ENCODE data around the gene ZNF766.
"Not testable (repeated sequence)": the region's sequence is repeated elsewhere in the genome, so short reads cannot be mapped to it uniquely, and the experiment has no call there.

Gene ZNF766

GRCh38 chr19:52237771-52238400, 31.5 kb upstream of the ZNF766 start:
- peaks cover 3% of the 10 kb centered on the region; the same call in 1 of the 2 replicates for H3K27me3 ChIP-seq (ENCODE audit: low read depth)
- no peaks in the 10 kb centered on the region for H3K4me1 ChIP-seq
- no peaks in the 10 kb centered on the region for H3K36me3 ChIP-seq (replicated peaks)
- no peaks in the 10 kb centered on the region; the same call in 1 of the 2 replicates for H3K9me3 ChIP-seq
- in situ Hi-C loops (cut with MboI; ENCODE audit: low sequenced_read_pairs) = no loop called here
- peak; percentile 38 to 65 for DNase-seq (ENCODE audit: low spot score in 2 of 2)
- H3K4me3 ChIP-seq = no peak overlapping the region

GRCh38 chr19:52244021-52244420, 25.4 kb upstream of the ZNF766 start:
- Histone ChIP-seq H3K27me3 (ENCODE audit: low read depth) (peaks cover 3% of the 10 kb centered on the region; the same call in 1 of the 2 replicates), H3K9me3 (no peaks in the 10 kb centered on the region; the same call in 1 of the 2 replicates), H3K4me1 (no peaks in the 10 kb centered on the region), H3K4me3 (no peak overlapping the region), H3K36me3 (replicated peaks) (no peaks in the 10 kb centered on the region)
- in situ Hi-C loops (cut with MboI; ENCODE audit: low sequenced_read_pairs) = no loop called here
- DNase-seq (ENCODE audit: low spot score in 2 of 2) = no peak

GRCh38 chr19:52248241-52248640, 21.1 kb upstream of the ZNF766 start:
- Histone ChIP-seq H3K9me3 (no peaks in the 10 kb centered on the region), H3K36me3 (replicated peaks) (no peaks in the 10 kb centered on the region), H3K4me1 (no peaks in the 10 kb centered on the region), H3K27me3 (ENCODE audit: low read depth) (no peaks in the 10 kb centered on the region), H3K4me3 (no peak overlapping the region)
- peak; percentile 21 to 68 for DNase-seq (ENCODE audit: low spot score in 2 of 2)
- in situ Hi-C loops (cut with MboI; ENCODE audit: low sequenced_read_pairs) = no loop called here

GRCh38 chr19:52258426-52258825, 11.0 kb upstream of the ZNF766 start:
- H3K9me3 ChIP-seq = no peaks in the 10 kb centered on the region
- H3K4me1 ChIP-seq = no peaks in the 10 kb centered on the region
- no peaks in the 10 kb centered on the region for H3K27me3 ChIP-seq (ENCODE audit: low read depth)
- no peak overlapping the region for H3K4me3 ChIP-seq
- in situ Hi-C loops (cut with MboI; ENCODE audit: low sequenced_read_pairs) = no loop called here
- DNase-seq (ENCODE audit: low spot score in 2 of 2) = no peak
- no peaks in the 10 kb centered on the region for H3K36me3 ChIP-seq (replicated peaks)

GRCh38 chr19:52265556-52265955, 3.8 kb upstream of the ZNF766 start:
- H3K36me3 ChIP-seq (replicated peaks); in situ Hi-C loops (cut with MboI; ENCODE audit: low sequenced_read_pairs); DNase-seq (ENCODE audit: low spot score in 2 of 2); H3K27me3 ChIP-seq (ENCODE audit: low read depth); H3K4me1 ChIP-seq; H3K9me3 ChIP-seq; H3K4me3 ChIP-seq: not testable (repeated sequence)

- Histone ChIP-seq H3K27me3 (ENCODE audit: low read depth) (no peaks in the 10 kb centered on the region), H3K36me3 (replicated peaks) (peaks cover 26% of the 10 kb centered on the region), H3K4me3 (peak overlapping the region; percentile 97), H3K4me1 (peaks cover 7% of the 10 kb centered on the region; the same call in 1 of the 2 replicates), H3K9me3 (peaks cover 7% of the 10 kb centered on the region; the same call in 1 of the 2 replicates)
- in situ Hi-C loops (cut with MboI; ENCODE audit: low sequenced_read_pairs) = no loop called here
- DNase-seq (ENCODE audit: low spot score in 2 of 2) = peak in 1 of 2 experiments; percentile 30
Measured at GRCh38 chr19:52270266-52270885, 989 bp downstream of the ZNF766 start.

GRCh38 chr19:52273301-52273700, 3.9 kb downstream of the ZNF766 start:
- H3K4me3 ChIP-seq = no peak overlapping the region
- peaks cover 26% of the 10 kb centered on the region for H3K36me3 ChIP-seq (replicated peaks)

GRCh38 chr19:52274191-52274590, 4.8 kb downstream of the ZNF766 start:
- H3K9me3 ChIP-seq = peaks cover 7% of the 10 kb centered on the region
- peaks cover 26% of the 10 kb centered on the region for H3K36me3 ChIP-seq (replicated peaks)
- no peak overlapping the region for H3K4me3 ChIP-seq
- in situ Hi-C loops (cut with MboI; ENCODE audit: low sequenced_read_pairs) = no loop called here
- no peaks in the 10 kb centered on the region for H3K27me3 ChIP-seq (ENCODE audit: low read depth)
- H3K4me1 ChIP-seq = peaks cover 4% of the 10 kb centered on the region; the same call in 1 of the 2 replicates
- no peak for DNase-seq (ENCODE audit: low spot score in 2 of 2)

More at GRCh38 chr19:52273301-52273700, 3.9 kb downstream of the ZNF766 start:
- in situ Hi-C loops (cut with MboI; ENCODE audit: low sequenced_read_pairs) = no loop called here
- Histone ChIP-seq H3K4me1 (peaks cover 7% of the 10 kb centered on the region; the same call in 1 of the 2 replicates), H3K9me3 (peaks cover 7% of the 10 kb centered on the region), H3K27me3 (ENCODE audit: low read depth) (no peaks in the 10 kb centered on the region)
- DNase-seq (ENCODE audit: low spot score in 2 of 2) = no peak

GRCh38 chr19:52275988-52276387, 6.6 kb downstream of the ZNF766 start:
- no peak for DNase-seq (ENCODE audit: low spot score in 2 of 2)
- no peaks in the 10 kb centered on the region for H3K27me3 ChIP-seq (ENCODE audit: low read depth)

GRCh38 chr19:52277471-52277870, 8.1 kb downstream of the ZNF766 start:
- H3K36me3 ChIP-seq (replicated peaks) = peaks cover 17% of the 10 kb centered on the region
- no peaks in the 10 kb centered on the region for H3K4me1 ChIP-seq
- no peaks in the 10 kb centered on the region for H3K27me3 ChIP-seq (ENCODE audit: low read depth)
- in situ Hi-C loops (cut with MboI; ENCODE audit: low sequenced_read_pairs) = no loop called here
- no peak for DNase-seq (ENCODE audit: low spot score in 2 of 2)
- no peak overlapping the region for H3K4me3 ChIP-seq
- peaks cover 12% of the 10 kb centered on the region for H3K9me3 ChIP-seq

More at GRCh38 chr19:52275988-52276387, 6.6 kb downstream of the ZNF766 start:
- no peaks in the 10 kb centered on the region for H3K4me1 ChIP-seq
- in situ Hi-C loops (cut with MboI; ENCODE audit: low sequenced_read_pairs) = no loop called here
- H3K36me3 ChIP-seq (replicated peaks) = peaks cover 22% of the 10 kb centered on the region
- H3K4me3 ChIP-seq = no peak overlapping the region
- peaks cover 12% of the 10 kb centered on the region for H3K9me3 ChIP-seq

- H3K4me1 ChIP-seq = no peaks in the 10 kb centered on the region
- DNase-seq (ENCODE audit: low spot score in 2 of 2) = no peak
- H3K4me3 ChIP-seq = no peak overlapping the region
- H3K9me3 ChIP-seq = no peaks in the 10 kb centered on the region; the same call in none of the 2 replicates
- H3K36me3 ChIP-seq (replicated peaks) = peaks cover 66% of the 10 kb centered on the region
- no peaks in the 10 kb centered on the region for H3K27me3 ChIP-seq (ENCODE audit: low read depth)
- in situ Hi-C loops (cut with MboI; ENCODE audit: low sequenced_read_pairs) = no loop called here
Measured at GRCh38 chr19:52286256-52286655, 16.9 kb downstream of the ZNF766 start.

GRCh38 chr19:52291781-52292180, 22.4 kb downstream of the ZNF766 start:
- Histone ChIP-seq H3K4me1 (no peaks in the 10 kb centered on the region), H3K9me3 (no peaks in the 10 kb centered on the region; the same call in 1 of the 2 replicates), H3K4me3 (no peak overlapping the region), H3K27me3 (ENCODE audit: low read depth) (no peaks in the 10 kb centered on the region), H3K36me3 (replicated peaks) (peaks cover 33% of the 10 kb centered on the region)
- DNase-seq (ENCODE audit: low spot score in 2 of 2) = no peak
- in situ Hi-C loops (cut with MboI; ENCODE audit: low sequenced_read_pairs) = no loop called here

GRCh38 chr19:52292946-52293345, 23.6 kb downstream of the ZNF766 start:
- H3K9me3 ChIP-seq; DNase-seq (ENCODE audit: low spot score in 2 of 2); H3K27me3 ChIP-seq (ENCODE audit: low read depth); H3K4me1 ChIP-seq; H3K4me3 ChIP-seq; in situ Hi-C loops (cut with MboI; ENCODE audit: low sequenced_read_pairs): not testable (repeated sequence)
- peaks cover 29% of the 10 kb centered on the region for H3K36me3 ChIP-seq (replicated peaks)

- Histone ChIP-seq H3K27me3 (ENCODE audit: low read depth) (no peaks in the 10 kb centered on the region), H3K9me3 (peaks cover 4% of the 10 kb centered on the region), H3K4me3 (peak overlapping the region; percentile 89), H3K36me3 (replicated peaks) (peaks cover 27% of the 10 kb centered on the region), H3K4me1 (no peaks in the 10 kb centered on the region)
- in situ Hi-C loops (cut with MboI; ENCODE audit: low sequenced_read_pairs) = no loop called here
- no peak for DNase-seq (ENCODE audit: low spot score in 2 of 2)
Measured at GRCh38 chr19:52296400-52296772, 27.0 kb downstream of the ZNF766 start.
